ENCODE measurements around the gene OTULINL. TPM values are rescaled to one million over a fixed set of nuclear protein-coding genes. Genes with fewer than 3 reads are reported as not detected.

OTULINL gene
- total RNA-seq, 1 donor from 2014 or later, result 1.8 TPM

DNA sequence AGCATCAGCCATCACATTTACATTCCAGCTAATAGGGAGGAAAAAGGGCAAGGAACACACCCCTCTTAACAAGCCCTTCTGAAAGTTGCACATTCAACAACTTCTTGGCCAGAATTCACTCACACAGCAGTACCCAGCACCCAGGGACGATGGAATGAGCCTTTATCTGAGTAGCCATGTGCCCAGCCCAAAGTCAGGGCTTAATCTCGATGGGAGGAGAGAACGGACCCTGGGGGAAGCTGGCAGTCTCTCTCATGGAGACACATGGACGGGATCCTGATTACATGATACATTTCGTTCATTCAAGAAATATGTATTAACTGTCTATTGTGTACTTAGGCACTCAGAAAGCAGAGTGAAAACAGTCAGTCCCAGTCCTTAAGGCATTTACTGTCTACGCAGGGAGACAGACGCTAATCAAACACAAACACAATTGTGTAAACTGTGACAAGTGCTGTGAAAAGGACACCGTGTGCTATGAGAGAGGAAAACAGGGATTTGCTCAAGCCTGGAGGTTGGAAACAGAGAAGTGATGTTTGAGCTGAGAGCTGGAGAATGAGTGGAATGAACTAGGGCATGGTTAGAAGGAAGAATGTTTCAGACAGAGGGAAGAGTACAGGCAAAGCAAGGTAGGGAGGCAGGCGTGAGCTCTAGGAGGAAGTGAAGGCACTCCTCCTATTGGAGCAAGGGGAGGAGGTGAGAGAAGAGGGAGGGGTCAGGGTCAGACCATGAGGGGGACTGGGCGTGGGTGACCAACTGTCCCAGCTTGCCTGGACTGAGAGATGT is 7.4 kb downstream of the OTULINL start:
- H3K4me3 ChIP-seq (ENCODE audit: low read depth, low read length), result no peak overlapping the region
- TF ChIP-seq, protein P1, sequence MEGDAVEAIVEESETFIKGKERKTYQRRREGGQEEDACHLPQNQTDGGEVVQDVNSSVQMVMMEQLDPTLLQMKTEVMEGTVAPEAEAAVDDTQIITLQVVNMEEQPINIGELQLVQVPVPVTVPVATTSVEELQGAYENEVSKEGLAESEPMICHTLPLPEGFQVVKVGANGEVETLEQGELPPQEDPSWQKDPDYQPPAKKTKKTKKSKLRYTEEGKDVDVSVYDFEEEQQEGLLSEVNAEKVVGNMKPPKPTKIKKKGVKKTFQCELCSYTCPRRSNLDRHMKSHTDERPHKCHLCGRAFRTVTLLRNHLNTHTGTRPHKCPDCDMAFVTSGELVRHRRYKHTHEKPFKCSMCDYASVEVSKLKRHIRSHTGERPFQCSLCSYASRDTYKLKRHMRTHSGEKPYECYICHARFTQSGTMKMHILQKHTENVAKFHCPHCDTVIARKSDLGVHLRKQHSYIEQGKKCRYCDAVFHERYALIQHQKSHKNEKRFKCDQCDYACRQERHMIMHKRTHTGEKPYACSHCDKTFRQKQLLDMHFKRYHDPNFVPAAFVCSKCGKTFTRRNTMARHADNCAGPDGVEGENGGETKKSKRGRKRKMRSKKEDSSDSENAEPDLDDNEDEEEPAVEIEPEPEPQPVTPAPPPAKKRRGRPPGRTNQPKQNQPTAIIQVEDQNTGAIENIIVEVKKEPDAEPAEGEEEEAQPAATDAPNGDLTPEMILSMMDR (conservative IDR thresholded peaks at IDR 0.05; ENCODE audit: low read depth, low read length), result no peak
- no peak for DNase-seq (ENCODE audit: low read depth)

DNA sequence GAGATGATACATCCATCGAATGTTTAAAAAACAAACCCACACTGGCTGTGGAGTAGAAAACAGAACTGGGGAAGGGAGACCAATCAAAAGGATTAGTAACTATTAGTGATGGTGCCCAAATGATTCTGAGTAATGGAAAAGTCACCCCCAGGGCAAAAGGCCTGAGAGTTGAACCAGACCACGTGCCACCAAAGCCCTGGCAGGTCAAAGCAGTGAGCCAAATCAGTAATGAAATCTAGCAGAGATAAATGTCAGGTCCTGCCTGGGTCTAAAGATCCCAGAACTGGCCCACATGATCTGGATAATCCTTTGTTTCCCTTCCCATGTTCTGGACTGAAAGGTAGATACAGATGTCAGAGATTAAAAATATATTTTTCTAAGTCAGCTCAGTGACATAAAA is 9.4 kb downstream of the OTULINL start:
- TF ChIP-seq, protein P1 (conservative IDR thresholded peaks at IDR 0.05; ENCODE audit: low read depth, low read length), result no peak
- no peak overlapping the region for H3K4me3 ChIP-seq (ENCODE audit: low read depth, low read length)
- no peak for DNase-seq (ENCODE audit: low read depth)

DNA sequence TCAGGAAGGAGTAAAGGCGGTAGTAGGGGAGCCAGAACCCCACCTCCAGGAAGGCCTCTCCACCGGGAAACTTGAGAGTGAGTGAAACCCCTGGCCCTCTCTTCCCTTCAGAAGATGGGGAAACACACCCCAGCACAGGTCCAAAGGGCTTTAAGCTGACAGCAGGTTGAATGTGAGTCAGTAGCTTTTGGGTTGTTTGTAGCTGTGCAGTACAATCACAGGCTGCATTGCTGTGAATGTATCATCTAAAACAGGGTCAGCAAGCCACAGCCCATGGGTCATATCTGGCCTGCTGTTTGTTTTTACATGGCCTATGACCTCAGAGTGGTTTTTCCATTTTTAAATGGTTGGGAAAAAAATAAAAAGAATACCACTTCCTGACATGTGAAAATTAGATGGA is 10.0 kb downstream of the OTULINL start:
- TF ChIP-seq, protein P1 (conservative IDR thresholded peaks at IDR 0.05; ENCODE audit: low read depth, low read length), result no peak
- no peak for DNase-seq (ENCODE audit: low read depth)
- no peak overlapping the region for H3K4me3 ChIP-seq (ENCODE audit: low read depth, low read length)

DNA sequence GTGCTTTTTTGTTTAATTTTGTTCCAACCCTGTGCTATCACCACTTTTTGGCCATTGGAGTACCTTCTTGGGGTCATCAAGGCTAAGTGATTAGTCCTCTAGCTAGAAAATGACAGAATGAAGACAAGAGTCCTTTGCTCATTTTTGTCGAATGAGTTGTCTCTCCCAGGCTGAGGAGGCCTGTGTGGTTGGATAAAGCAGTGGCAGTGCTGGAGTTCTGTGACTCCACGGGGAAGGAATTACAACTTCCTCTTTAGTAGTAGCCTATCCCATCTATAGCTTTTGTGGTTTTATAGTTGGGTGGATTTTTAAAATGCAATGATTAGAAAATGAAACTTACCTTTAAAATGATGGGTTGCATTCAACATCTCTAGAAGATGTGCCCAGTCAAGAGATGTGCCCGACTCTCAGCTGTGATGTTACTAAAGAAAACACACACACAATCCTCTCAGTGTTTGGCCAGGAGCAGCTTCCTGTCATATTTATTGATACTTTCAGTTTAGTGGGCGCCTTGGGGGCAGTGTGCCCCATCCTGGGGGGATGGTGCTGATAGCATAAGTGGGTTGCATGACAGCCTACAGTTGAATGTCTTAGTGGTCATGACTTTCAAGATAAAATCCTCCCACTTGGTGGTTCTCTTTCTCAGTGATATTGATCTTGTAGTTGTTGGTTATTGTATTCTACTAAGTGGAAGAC is 11.9 kb downstream of the OTULINL start:
- no peak overlapping the region for H3K4me3 ChIP-seq (ENCODE audit: low read depth, low read length)
- TF ChIP-seq, protein P1 (conservative IDR thresholded peaks at IDR 0.05; ENCODE audit: low read depth, low read length), result no peak
- DNase-seq (ENCODE audit: low read depth), result no peak

DNA sequence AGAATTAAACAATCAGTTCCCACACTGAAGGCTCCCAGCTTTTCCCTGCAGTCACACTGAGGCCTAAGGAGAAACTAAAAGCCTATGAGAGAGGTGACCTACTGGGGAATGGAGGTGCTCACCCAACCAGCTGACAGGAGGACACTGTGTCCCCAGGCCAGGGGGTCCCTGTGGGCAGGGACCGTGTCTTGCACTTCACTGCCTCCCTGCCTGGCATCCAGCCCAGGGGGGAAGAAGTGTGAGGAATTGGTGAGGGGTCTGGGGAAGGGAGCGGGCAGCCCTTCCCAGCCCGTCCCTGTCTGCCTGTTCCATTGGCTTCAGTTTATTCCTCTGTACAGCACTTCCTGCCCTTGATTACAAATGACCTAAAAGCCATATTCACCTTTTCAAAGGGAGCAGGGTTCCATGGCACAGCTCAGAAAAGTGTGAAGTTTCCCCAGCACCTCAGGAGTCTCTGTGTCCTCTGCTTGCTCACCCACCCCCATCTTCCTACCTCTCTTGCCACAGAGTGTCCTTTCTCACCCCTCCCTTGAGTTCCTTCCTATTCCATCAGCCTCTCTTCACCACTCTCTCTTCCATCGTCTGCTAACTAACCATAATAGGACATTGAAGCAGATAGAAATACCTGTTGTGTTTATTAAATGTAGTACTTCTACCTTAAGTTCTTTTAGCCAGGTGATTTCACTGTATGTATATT is 12.9 kb downstream of the OTULINL start:
- no peak overlapping the region for H3K4me3 ChIP-seq (ENCODE audit: low read depth, low read length)
- DNase-seq (ENCODE audit: low read depth), result no peak
- TF ChIP-seq, protein P1 (conservative IDR thresholded peaks at IDR 0.05; ENCODE audit: low read depth, low read length), result no peak

DNA sequence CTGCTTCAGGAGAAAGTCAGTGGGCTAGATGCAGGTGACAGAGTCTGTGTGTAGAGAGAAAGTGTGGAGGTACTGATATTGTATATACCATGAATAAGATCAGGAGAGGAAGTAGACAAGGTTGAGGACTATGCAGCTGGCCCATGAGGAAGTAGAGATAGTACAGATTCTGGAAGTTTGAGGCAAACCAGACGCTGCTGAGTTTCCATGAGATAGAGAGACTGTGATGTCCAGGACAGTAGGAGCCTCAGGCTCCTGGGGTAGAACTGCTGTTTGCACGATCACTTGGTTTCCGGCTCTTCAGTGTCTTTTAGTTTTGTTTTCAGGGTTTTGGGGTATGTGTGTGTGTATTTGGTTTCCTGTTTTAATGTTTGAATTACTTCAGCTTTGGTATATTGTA is 13.6 kb downstream of the OTULINL start:
- TF ChIP-seq, protein P1 (conservative IDR thresholded peaks at IDR 0.05; ENCODE audit: low read depth, low read length), result no peak
- H3K4me3 ChIP-seq (ENCODE audit: low read depth, low read length), result no peak overlapping the region
- no peak for DNase-seq (ENCODE audit: low read depth)
